ENCODE measurements around the gene CDK6. TPM values are rescaled to one million over a fixed set of nuclear protein-coding genes. Genes with fewer than 3 reads are reported as not detected.

The CDK6 gene
- total RNA-seq, 4 donors from 2014 or later, result 58.1 to 79.1 (median 68.3) TPM

- Histone ChIP-seq H3K9me3 (no peaks in the 10 kb centered on the region), H3K27ac (no peak overlapping the region), H3K36me3 (peaks cover 11% of the 10 kb centered on the region), H3K27me3 (no peaks in the 10 kb centered on the region), H3K4me1 (peaks cover 12% of the 10 kb centered on the region), H3K4me3 (no peak overlapping the region)
- DNase-seq (ENCODE audit: low spot score in 2 of 2), result no peak
- 85% methylated on average over 5 of the region's 5 CpGs for WGBS
- no peak for TF ChIP-seq EP300 (IDR thresholded peaks at IDR 0.05)
- no peak for TF ChIP-seq POLR2A (IDR thresholded peaks at IDR 0.05)
- no peak for TF ChIP-seq POLR2AphosphoS5 (IDR thresholded peaks at IDR 0.05)
- no peak for TF ChIP-seq CTCF (IDR thresholded peaks at IDR 0.05)
Measured at GRCh38 chr7:92768501-92769393, 67.6 kb downstream of the CDK6 start.

- no peak for DNase-seq (ENCODE audit: low spot score in 2 of 2)
- peaks cover 12% of the 10 kb centered on the region for H3K4me1 ChIP-seq
- no peak overlapping the region for H3K27ac ChIP-seq
- no peaks in the 10 kb centered on the region for H3K9me3 ChIP-seq
- H3K27me3 ChIP-seq, result no peaks in the 10 kb centered on the region
- peaks cover 2% of the 10 kb centered on the region for H3K36me3 ChIP-seq
- H3K4me3 ChIP-seq, result no peak overlapping the region
- TF ChIP-seq CTCF (IDR thresholded peaks at IDR 0.05) (no peak), POLR2A (IDR thresholded peaks at IDR 0.05) (no peak), POLR2AphosphoS5 (IDR thresholded peaks at IDR 0.05) (no peak), EP300 (IDR thresholded peaks at IDR 0.05) (no peak)
Measured at GRCh38 chr7:92767437-92767836, 68.9 kb downstream of the CDK6 start.

- Histone ChIP-seq H3K36me3 (no peaks in the 10 kb centered on the region), H3K27me3 (no peaks in the 10 kb centered on the region), H3K4me3 (no peak overlapping the region), H3K27ac (no peak overlapping the region), H3K4me1 (peaks cover 12% of the 10 kb centered on the region), H3K9me3 (no peaks in the 10 kb centered on the region)
- WGBS, result 27% methylated on average over 3 of the region's 3 CpGs
- TF ChIP-seq POLR2AphosphoS5 (IDR thresholded peaks at IDR 0.05) (no peak), EP300 (IDR thresholded peaks at IDR 0.05) (no peak), POLR2A (IDR thresholded peaks at IDR 0.05) (no peak), CTCF (IDR thresholded peaks at IDR 0.05) (no peak)
- no peak for DNase-seq (ENCODE audit: low spot score in 2 of 2)
Measured at GRCh38 chr7:92766461-92767003, 69.8 kb downstream of the CDK6 start.

- no peak for DNase-seq (ENCODE audit: low spot score in 2 of 2)
- no peak overlapping the region for H3K4me3 ChIP-seq
- no peaks in the 10 kb centered on the region for H3K27me3 ChIP-seq
- peaks cover 12% of the 10 kb centered on the region for H3K4me1 ChIP-seq
- 33% methylated on average over 3 of the region's 3 CpGs for WGBS
- no peaks in the 10 kb centered on the region for H3K9me3 ChIP-seq
- H3K27ac ChIP-seq, result no peak overlapping the region
- TF ChIP-seq POLR2A (IDR thresholded peaks at IDR 0.05), result no peak
- TF ChIP-seq EP300 (IDR thresholded peaks at IDR 0.05), result no peak
- TF ChIP-seq POLR2AphosphoS5 (IDR thresholded peaks at IDR 0.05), result no peak
- no peak for TF ChIP-seq CTCF (IDR thresholded peaks at IDR 0.05)
- no peaks in the 10 kb centered on the region for H3K36me3 ChIP-seq
Measured at GRCh38 chr7:92765725-92766124, 70.6 kb downstream of the CDK6 start.

GRCh38 chr7:92763636-92764423 is 72.5 kb downstream of the CDK6 start:
- no peak overlapping the region for H3K27ac ChIP-seq
- DNase-seq (ENCODE audit: low spot score in 2 of 2), result no peak
- WGBS, result 81% methylated on average over 4 of the region's 4 CpGs

More at GRCh38 chr7:92763636-92764423, 72.5 kb downstream of the CDK6 start:
- no peak for TF ChIP-seq CTCF (IDR thresholded peaks at IDR 0.05)
- TF ChIP-seq EP300 (IDR thresholded peaks at IDR 0.05), result no peak
- TF ChIP-seq POLR2A (IDR thresholded peaks at IDR 0.05), result no peak
- TF ChIP-seq POLR2AphosphoS5 (IDR thresholded peaks at IDR 0.05), result no peak
- Histone ChIP-seq H3K27me3 (no peaks in the 10 kb centered on the region), H3K4me3 (no peak overlapping the region), H3K4me1 (peaks cover 12% of the 10 kb centered on the region), H3K36me3 (no peaks in the 10 kb centered on the region), H3K9me3 (no peaks in the 10 kb centered on the region)
